ENCODE measurements around the gene GALNT14.

GALNT14 gene

DNA sequence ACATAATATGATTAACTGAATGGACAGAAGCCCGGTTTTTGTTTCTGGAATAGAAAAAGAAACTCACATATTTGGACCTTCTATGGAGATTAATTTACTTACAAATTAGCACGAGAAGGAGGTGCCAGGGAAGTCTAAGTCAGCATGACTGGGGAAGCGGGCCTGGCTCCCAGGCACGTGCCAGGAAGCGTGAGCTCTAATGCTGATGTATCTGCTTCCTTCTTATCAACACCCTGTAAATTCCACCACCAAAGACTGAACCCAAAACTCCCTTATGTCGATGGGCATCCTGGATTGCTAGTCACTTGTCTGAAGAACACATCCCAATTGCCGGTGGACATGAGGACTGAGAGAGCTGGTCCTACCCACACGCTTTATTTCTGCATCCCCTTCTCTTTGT is 134.5 kb downstream of the GALNT14 start:
- no peak for DNase-seq

DNA sequence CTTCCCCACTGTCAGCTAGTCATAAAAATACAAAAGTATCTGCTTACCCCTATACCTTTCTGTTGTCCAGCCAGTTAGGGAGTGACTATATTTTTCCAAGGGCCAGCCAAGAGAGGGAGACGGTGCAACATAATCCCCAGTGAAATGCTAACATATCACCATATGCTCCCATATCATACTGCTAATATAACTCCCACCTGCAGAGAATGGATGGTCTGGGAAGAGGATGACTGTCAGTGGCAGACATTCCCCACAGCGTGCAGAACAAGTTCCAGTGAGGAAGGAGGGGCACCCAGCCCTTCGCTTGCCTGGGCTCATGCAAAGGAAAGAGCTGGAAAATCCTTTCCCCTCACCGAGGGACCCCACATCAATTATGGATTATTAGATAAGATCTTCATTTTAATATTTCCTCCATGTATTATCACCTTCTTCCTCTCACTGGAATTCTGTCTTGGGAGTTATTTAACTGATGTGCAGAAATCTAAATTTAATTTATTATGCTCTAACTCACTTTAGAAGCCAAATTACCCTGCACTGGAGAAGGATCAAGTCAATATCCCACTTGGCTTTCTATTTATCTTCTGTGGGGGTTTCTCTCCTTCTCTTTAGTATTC is 135.6 kb downstream of the GALNT14 start:
- DNase-seq = no peak

DNA sequence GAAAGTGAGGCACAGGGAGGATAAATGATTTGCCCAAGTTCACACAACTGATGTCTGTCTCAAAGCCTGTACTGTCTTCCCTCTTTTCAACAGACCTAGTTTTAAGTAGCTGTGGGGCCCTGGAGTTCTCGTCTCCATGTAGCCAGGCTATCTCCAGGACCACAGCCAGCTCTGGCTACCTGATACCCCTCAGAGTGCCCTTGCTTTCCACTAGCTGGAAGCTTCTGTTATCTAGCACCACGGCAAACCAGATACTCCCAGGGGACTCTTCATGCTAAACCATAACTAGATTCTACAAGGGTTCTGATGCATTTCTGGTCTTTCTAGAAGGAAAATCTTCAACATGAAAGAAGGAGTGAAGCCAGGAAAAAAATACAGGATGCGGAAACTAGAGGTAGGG is 137.3 kb downstream of the GALNT14 start:
- no peak for DNase-seq

DNA sequence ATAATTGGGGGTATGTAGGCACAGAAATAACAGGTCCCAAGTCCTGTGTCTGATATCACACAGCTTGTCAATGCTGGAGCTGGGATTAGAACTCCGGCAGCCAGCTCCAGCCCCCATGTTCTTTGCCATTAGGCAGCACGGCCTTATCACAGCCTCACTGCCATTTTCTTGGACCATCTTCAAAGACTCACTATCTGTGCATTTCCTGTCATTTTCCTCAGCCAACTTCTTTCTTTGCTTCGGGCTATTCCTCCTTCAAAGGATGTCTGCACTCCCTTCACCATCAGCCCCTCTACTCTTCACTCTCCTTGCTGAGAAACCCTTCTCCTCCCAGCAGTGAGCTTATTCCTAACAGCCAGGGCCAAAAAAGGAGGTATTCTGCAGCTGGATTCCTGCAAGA is 139.6 kb downstream of the GALNT14 start:
- DNase-seq = no peak

DNA sequence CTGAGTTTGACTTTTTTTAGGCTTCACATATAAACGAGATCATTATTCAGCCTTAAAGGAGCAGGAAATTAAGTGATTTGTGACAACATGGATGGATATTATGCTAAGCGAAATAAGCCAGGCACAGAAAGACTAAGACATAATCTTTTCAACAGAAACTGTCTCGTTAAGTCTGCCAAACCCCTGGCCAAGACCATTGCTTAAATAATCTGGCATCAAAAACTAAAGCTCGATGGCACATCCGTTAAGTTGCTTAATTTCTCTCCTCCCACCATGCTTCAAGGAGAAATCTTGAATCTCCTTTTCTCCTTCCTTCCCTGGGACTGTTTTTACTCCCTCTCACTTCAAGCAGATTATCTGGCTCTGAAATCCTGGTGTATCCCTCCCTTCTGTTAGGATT is 140.3 kb downstream of the GALNT14 start:
- no peak for DNase-seq

DNA sequence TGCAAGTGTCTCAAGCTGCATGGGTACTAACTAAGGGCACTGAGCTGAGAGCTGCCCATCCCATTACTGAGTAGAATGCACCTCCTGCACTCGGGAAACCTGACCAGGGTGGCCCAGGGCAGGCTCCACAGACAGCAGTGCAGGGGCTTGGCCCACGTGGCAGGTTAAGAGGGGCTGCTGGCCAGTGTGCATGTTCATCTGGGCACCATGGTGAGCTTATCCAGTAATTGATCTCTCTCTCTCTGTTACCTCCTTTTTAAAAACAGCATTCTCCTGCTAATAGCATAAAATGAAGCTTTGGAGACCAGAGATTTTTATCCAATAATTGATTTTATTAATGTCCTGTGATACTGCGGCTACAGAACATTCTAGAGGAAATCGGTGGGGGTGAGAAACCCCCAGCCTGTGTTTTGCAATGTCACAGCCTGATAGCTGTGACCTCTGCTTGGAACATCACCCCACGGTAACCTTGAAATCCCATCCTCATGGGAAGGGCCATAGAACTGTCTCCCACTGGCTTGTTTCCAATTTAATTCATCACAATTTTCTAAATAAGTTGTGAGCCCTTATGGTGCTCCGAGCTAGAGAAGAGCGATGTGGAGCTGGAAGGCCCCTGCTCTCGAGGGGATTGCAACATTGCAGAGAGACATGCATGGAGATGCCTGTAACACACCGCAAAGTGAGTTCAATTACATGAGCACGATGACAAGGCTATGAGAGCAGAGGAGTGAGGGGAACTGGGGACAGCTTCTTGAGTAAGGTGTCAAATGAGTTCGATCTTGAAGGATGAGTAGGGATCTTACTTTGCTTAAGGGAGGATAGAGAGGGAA is 143.8 kb downstream of the GALNT14 start:
- DNase-seq = no peak

DNA sequence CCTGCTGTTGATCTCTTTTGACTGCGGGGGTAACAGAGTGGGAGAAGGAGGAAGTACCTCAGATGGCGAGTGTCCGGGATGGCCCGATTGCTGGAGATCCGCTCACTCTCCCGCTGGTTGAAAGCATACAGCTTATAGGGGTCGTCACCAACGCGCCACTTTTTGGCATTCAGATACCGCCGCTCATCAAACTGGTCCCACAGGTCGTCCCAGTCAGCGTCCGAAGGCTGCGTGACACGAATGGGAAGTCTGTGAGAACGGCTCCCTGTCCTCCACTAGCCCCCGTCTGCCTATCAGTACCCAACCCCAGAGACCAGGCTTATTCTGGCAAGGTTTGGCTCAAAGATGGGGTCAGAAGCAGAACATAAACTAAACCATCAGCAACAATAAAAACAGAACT is 145.5 kb downstream of the GALNT14 start:
- no peak for DNase-seq

DNA sequence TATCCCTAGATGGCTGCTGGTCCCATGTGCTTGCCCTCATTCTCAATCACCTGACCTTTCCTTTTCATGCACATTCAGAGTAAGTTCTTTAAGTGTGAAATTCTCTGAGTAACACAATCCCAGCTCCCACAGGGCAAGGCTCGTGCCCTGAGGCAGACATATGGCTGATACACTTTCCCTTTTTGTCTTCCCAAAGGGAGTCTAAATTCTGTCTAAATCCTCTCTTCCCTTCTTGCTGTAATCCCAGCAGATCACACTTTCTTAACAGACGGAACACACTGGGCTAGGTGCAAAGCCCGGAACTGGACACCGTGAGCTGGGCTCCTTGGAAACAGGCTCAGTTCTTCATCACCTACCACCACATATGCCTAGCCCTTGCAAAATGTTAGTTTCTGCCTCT is 147.6 kb downstream of the GALNT14 start:
- no peak for DNase-seq

DNA sequence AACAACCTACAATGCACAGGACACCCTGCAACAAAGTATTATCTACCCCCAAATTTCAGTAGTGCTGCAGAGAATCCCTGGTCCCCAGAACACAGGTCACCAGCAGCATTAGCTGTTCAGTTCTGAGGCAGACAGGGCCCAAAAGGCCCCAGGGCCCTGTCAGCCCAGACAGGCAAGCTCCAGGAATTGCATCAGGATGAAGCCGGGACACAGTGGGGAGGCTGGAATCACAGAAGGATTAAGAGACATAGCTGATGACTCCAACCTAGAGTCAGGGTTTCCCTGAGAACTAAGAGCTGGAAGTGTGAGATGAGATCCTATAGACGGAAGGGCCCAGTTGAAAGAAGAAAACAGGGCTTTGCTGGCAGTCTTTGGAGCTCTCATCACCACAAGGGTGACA is 148.1 kb downstream of the GALNT14 start:
- no peak for DNase-seq

DNA sequence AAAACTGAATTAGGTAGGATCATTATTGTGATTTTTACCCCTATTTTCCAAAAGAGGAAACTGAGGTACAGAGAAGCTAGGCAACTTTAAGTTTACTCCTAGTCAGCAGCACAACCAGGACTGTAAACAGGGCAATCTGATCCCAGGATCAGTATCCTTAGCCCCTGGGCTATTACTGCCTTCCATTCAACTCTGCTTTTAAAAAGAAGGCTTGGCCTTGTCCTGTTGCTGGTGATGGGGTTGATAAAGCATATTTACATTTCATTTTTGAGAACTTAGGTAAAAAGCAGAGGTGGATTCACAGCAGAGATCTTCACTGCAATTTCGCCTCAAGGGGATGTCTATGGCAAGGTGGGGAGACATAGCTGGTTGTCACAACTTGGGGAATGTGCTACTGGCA is 148.5 kb downstream of the GALNT14 start:
- DNase-seq = no peak

DNA sequence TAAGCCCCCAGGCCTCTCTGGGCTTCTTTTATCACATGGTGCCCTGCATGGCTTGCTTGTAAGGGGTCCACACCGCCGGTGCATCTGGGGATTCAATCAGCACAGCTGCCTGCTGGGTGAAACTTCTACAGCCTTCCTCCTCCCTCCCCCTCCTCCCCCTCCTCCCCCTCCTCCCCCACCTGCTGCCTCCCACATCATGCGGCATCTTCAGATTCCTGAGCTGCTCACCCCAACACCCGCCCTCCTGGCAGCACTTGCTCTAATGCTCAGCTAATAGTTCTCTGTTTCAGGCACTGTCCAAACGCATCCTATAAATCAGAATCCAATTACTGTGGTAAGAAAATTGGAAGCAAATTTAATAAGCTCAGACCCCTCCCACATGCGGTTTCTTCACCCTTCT is 150.7 kb downstream of the GALNT14 start:
- DNase-seq = no peak

DNA sequence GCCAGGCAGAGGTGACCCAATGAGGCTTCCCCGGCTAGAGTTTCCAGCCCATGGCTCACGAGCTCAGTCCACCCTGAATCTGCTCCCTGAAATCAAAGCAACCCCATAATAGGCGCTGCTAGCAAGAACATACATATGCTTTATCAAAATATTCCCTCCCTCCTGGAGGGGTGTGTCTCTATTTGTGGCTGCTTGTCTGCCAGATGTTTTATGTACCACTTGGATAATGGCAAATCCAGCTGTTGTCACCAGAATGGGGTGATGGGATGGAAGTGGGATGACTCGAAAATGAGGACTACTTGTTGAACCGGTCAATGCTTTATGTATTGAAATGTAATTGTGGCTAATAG is 152.0 kb downstream of the GALNT14 start:
- no peak for DNase-seq

DNA sequence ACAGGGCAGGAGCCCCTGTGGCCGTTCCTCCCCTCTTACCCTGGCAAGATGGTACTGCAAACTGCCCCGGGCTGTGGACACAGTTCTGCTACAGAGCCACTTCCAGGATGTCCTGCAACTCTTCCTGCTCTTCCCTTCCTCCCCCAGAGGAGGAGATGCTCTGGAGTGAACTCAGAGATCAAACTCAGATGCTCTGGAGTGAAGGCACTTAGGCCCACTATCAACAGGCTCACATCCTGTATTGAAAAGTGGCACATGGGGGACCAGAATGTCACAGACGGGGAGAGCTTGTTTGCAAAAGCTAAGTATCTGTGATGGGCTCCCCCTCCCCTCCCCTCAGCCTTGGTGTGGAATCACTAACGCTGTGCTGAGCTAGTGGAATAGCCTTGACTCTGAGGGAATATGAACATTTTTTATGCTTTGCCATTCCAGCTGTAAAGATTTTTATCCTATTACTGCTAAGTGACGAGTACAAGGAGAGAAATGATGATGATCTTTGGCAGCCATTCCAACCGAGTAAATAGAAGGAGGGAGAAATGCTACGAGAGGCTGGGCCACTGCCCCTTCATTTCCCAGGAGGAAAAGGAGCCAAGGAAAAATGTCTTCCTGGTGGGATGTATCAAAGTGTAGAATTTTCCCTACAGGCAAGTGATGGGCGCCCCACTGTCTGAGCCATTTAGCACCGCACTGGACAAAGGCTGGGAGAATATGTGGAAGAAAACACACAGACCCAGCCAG is 152.6 kb downstream of the GALNT14 start:
- DNase-seq = no peak

DNA sequence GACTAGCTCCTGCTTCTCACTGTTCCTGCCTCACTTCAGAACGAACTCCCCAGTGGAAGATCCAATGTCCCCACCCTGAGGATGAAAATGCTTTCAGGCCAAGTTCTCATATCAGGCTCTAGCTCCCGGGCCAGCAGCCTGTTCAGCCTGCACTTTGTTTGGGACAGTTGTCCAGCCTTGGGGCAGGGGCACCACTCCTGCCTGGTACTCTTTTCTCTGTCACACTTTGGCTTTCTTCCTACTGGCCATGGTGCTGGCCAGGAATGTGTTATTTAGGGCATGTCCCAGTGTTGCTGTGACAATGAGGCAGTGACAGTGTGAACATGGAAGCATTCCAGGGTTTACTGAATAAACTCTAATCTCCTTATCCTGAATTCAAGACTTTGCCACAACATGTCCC is 154.1 kb downstream of the GALNT14 start:
- DNase-seq = no peak

DNA sequence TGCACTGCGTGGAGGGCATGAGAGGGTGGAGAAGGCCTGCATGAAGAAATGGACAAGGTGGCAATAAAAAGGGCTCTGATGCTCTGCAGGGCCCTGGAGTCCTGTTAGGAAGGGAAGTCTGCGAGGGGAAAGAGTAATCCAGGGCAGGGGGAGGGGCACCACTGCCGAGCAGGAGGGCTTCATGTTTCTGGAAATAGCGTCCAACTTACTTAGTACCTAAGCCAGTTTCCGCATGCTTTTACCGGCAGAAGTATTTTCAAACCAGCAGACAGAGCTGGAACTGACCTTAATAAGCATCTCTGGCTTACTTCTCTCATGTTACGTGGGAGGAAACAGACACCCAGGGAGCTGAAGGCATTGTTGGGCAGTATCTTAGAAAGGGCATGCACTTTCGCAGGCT is 156.7 kb downstream of the GALNT14 start:
- no peak for DNase-seq

DNA sequence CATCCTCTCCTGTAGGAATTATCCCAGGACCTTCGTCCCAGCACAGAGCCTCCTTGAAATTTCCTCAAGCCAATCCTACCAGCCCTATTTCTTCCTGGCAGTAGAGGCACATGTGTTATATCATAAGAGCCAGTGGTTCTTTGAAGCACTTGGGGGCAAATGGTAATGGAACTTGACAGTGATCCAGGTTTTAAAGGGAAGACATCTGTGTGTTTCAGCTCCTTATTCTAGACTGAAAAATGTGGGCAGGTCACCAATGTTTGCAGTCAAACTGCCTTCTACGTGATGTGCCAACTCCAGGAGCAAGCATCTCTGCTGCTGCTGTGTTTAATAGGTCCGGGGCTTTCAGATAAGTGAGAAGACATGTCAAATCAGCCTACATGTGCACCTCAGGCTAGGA is 157.1 kb downstream of the GALNT14 start:
- no peak for DNase-seq

DNA sequence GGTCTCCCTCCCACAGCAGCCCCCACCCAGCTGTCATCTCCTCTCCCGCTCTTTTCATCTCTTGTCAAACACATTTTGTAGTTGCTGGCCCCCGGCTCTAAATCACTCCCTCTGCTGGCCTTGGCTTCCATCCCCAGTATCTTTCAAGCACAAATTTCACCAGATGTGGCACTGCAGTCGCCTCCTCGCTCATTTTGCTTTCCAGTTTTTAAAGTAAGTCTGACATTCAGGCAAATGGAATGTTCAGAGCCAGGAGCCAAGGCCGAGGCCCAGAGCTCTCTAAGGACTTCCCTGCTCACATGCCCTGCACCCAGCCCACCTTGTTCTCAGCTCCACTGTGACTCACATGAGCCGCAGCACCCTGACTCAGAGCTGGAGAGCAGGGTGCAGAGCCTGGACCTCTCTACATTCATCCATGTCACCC is 158.4 kb downstream of the GALNT14 start:
- DNase-seq = no peak

DNA sequence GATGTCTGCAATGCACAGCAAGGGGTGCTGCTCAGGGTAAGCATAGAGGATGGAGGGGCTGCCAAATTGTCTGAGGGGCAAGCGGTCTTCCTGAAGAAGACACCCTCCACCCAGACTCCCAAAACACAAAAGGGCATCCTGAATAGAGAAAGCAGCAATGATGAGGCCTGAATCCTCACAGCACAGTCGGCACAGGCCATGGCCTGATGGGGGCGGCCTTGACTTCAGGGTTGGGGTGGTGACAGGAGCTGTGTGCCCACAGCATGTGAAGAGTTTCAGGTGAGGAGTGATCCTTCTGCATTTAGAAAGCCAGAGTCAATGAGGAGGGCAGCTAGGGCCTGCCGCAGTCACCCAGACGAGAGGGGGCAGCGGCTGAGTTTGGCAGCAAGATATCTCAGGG is 159.4 kb downstream of the GALNT14 start:
- DNase-seq = no peak

DNA sequence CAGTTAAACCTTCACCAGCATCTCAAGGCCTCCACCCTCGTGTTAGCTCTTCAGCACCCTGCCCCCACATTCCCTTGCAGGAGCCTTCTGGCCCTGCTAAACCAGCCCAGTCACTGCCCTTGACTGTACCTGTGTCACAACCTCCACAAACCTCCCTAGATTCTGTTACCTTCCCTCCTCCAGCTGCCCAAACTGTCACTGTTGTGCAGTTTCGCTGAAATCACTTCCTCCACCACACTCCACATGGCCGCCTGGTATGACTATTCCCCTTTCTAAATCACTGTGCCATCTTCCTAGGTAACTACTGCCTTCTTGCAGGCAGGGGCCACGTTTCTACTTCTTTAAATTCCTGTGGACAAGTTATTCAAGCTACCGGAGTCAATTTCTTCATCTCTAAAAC is 160.2 kb downstream of the GALNT14 start:
- no peak for DNase-seq

DNA sequence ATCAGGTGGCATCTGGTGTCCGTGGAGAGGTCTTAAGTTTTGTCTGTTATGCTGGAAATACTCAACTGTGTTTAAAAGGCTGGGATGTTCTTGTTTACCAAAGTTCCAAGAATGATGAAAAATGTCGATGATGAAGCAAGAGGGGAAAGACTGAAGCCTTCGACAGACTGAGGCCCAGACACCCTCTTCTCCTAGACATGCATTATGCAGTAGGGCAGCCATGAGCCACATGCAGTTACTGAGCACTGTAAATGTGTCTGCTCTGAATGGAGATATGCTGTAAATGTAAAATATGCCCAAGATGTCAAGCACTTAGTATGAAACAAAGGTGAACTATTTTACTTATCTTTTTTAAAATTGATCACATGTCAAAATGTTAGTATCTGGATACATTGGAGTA is 163.1 kb downstream of the GALNT14 start:
- DNase-seq = no peak

DNA sequence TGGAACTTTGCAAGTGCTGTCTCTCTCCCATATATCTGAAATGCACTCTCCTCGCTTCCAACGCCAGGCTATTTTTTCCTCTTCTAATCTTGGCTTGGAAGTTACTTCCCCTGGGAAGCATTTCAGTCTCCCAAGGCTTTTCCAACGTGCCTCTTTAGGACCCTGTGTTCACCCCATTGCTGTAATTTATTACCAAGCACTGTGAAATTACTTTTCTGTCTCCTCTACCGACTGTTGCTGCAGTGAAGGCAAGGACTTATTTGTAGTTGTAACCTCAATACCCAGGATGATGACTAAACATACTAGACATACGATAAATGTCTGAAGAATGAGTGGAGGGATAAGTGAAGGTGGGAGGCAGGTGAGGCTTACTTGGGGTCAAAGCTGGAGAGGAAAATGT is 163.7 kb downstream of the GALNT14 start:
- DNase-seq = no peak

DNA sequence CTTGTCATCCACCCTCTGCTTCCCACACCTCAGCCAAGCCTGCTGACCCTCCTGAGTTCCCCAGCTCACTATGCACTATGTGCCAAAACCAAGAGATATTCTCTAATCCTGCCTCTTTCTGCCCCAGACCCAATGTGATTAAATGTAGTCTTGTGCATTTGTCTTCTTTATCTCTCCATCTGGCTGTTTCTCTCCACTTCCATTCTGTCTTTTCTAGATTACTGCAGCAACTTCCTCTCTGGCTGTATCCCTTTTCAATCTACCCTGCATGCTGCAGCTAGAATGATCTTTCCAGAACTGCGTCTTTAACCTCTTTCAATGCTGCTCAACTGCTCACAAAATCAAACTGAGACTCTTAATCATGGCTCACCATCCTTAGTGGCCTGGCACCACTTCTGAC is 164.1 kb downstream of the GALNT14 start:
- DNase-seq = no peak

DNA sequence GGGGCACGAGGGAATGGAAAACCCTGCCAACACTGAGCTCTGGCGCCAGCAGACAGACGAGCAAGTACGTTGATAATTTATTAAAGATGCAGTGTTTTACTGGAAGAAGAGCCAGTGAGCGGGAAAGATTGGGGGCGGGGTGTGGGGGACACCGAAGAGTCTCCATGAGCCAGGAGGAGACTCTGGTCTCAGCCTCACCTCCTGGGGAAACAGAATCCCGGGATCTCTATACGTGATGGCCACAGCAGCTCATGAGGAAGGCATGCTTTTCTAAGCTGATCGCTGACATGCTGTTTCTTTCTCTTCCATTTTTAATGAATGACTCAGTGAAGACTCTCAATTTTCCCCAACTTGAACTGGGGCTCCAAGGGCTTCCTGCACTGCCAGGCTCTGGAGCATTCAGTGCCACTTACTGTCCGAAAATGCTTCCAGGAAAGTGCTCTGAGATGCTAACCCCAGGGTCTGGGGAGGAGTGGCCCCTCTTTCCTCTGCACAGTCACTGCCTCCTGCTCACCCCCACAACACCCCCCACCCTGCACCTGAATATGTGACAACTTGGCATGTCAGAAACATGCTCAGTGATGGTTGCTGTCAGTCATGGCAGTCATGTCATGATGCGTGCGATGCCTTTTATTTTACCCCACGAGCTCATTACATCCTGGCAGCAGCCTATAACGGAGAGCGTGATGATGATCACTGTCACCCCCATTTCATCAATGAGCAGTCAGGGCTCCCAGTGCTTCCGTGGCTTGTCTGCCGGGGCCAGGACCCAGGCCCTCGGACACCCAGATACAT is 166.8 kb downstream of the GALNT14 start:
- no peak for DNase-seq

Measured in GF-D8 (cell line).